ENCODE results near the gene BLNK.

Gene BLNK

GRCh38 chr10:96288151-96288621 lies 16.8 kb upstream of the BLNK start:
- no peak for DNase-seq (ENCODE audit: low read depth, low spot score)

DNA sequence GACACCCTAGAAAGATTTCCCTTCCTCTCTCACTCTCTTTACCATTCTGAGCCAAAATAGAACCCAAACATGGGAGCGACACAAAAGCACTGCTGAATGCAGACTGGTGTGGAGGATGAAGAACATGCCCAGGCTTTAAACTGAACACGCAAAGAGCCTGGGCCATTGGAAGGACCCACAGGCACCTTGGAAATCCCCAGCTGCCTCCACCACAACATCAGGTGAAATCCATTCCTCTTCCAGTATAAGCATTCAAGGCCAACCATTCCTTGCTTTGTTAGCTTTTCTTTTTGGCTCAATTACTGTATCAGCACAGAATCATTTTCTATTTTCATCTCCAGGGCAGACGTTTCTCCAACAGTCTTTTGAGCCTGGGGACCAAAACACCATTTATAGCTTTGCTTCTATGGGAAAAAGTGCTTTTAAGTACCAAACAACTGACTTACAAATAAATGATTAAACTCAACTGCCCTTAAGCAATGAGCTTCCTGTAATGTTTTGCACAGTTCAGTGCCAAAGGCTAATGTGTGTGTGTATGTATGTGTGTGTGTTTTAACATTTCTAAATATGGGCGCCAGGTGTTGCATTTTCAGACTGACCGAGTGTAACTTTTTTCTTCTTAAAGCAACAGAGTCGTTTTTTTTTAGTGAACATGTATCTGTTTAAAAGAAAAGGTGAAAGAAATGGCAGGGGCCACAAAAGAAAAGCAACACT lies 16.2 kb upstream of the BLNK start:
- no peak for DNase-seq (ENCODE audit: low read depth, low spot score)

- DNase-seq (ENCODE audit: low read depth, low spot score) = no peak
Observed at GRCh38 chr10:96285331-96285752, 14.0 kb upstream of the BLNK start.

GRCh38 chr10:96283756-96284155 lies 12.4 kb upstream of the BLNK start:
- DNase-seq (ENCODE audit: low read depth, low spot score) = no peak

- no peak for DNase-seq (ENCODE audit: low read depth, low spot score)
Observed at GRCh38 chr10:96283351-96283750, 12.0 kb upstream of the BLNK start.

DNA sequence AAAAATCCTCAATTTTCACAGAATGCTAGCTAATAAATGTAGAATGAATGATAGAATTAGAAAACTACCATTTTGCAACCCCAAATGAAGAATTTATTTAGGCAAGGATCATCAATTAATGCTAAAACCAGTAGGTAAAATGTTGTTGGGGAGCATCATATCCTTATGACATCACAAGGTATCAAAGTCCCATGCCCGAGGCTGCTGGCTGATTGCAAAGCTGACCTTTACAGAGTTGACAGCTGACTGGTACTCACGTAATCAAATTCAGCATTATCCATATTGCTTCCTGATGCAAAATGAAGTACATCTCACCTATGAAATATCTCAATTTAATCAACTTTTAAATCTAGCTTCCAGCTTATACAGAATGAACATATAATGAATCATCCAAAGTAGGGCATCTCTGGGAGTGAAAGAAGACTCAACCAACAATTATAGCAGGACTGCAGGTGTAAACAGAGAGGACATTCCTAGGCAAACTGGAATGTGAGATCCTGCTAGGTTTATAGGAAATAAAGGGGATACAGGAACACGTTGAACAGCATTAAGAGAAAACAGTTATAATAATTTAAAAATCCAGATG lies 10.2 kb upstream of the BLNK start:
- DNase-seq (ENCODE audit: low read depth, low spot score) = no peak

- no peak for DNase-seq (ENCODE audit: low read depth, low spot score)
Observed at GRCh38 chr10:96280859-96281258, 9.5 kb upstream of the BLNK start.

GRCh38 chr10:96279191-96279641 lies 7.8 kb upstream of the BLNK start:
- DNase-seq (ENCODE audit: low read depth, low spot score) = no peak

GRCh38 chr10:96276831-96277230 lies 5.5 kb upstream of the BLNK start:
- DNase-seq (ENCODE audit: low read depth, low spot score) = no peak

GRCh38 chr10:96276426-96276825 lies 5.1 kb upstream of the BLNK start:
- DNase-seq (ENCODE audit: low read depth, low spot score) = no peak

DNA sequence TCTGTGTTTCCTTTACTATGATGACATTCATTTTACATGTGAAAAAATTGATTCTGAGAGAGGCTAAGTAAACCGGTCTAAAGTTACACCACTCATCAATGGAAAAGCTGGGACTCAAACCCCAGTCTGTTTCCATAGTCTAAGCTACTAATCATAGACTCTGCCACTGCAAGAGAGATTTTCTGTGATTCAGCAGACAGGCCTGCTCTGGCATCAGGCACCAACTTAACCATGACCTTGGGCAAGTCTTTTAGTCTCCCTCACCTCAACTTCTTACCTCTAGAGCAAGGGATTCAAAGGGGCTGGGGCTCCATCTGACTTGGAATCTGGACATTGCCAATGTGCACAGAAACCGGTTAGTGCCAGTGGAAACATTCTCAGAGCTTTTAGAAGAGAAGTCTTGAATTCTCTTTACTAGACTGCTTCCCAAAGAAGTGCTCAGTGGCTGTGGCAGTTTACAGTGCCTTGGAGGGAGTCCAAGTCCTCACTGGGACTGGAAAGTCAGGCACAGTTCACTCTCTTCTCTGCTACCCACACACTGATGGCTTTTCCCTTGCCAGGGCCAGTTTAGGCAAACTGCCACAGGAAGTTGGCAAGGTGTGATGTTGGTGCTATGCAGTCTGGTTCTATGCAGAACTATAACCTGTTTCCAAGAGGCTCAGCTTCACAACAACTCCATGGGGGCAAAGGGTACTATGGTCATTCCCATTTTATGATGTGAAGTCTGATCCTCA lies 4.5 kb upstream of the BLNK start:
- DNase-seq (ENCODE audit: low read depth, low spot score) = peak; percentile 8

DNA sequence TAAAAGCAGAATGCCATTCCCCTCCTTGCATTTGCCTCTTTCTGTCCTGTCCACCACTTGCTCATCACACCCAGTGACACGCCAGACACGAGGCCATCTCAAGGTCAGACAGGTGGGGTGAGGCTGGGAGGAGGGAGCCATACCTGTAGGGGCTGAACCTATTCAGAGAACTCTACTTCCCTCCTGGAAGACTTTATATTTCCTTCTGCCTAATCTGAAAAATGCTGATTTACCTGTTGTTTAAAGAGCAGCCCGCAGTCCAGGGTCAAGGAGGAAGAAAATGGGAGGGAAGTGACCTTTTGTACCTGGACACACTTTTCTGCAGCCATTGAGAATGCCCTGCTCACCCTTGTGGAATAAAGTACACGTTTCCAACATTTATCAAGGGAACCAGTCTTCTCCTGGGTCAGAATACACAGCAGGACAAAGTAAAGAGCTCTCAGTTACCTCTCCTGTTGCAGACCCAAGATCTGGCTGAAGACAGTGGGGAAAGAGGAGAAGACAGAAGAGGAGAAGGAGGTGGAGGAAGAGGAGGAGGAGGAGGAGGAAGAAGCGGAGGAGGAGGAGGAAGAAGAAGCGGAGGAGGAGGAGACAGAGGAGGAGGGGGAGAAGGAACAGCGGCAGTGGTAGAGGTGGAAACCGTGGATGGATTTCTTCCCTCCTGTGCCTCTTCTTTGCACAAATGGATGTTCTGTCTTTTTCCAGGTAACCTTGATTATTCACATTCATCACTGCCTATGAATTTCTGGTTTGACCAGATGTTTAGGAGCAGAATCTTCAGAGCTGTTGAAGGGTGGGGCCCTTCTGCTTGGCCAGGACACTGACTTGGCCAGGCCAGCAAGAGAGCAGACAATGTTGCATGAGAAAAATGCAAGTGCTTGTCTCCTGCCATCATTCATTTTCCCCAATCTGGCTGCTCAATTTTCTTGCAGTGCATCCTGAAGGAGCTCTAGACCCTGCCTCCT lies 1.2 kb upstream of the BLNK start:
- DNase-seq (ENCODE audit: low read depth, low spot score) = no peak

DNA sequence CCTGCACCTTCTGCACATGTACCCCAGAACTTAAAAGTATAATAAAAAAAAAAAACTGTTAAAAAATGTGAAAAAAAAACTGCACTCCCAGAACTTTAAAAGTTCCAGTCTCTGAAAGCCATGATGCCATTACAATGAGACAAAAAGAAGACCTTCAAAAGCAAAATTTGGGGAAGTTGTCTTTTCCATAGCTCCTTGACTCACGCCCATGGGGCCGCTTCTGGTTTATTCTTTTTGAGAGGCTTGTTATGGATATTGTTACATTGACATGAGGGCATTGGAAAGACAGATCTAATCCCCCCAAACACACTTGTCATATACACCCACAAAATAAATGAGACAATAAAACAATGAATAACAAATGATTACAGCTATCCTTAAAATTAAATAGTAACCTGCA lies 798 bp downstream of the BLNK start:
- DNase-seq (ENCODE audit: low read depth, low spot score) = no peak

DNA sequence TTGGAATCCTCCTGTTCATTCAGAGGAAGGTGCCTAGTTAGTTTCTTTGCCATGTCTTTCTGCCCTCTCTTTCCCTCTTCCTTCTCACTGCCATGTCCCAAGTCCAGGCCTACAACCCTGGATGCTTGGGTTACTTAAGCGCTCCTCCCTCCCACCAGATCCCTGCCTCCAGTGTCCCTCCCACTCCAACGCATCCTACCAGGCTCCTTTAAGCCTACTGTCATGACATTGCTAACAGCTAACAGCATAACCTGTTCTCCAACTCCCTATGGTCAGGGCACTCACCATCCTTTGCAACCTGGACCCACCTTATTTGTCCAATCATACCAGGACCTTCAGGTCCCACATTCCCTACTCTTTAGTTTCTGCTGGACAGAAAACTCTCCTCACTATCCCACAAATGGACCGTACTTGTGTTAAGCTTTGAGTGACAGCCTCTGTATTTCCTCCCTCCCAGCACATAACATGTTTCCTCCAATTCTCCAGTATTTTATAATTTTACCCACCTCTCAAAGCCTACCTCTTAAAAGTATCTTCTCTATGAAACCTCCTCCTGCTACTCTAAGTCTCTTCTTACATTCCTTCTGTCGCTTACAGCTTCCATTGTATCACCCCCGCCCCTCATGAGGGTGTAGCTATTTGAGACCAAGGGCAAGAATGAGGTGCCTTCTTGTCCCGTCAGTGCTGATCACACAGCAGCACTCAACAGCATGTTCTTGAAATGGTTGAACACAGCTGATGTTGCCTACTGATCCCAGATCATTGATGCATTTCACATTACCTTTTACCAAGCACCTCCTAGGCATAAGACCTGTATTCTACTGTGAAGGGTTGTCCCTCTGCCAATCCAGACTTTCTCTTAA lies 1.7 kb downstream of the BLNK start:
- no peak for DNase-seq (ENCODE audit: low read depth, low spot score)

- no peak for DNase-seq (ENCODE audit: low read depth, low spot score)
Observed at GRCh38 chr10:96268341-96268909, 2.9 kb downstream of the BLNK start.

- DNase-seq (ENCODE audit: low read depth, low spot score) = no peak
Observed at GRCh38 chr10:96267234-96267705, 4.1 kb downstream of the BLNK start.

- no peak for DNase-seq (ENCODE audit: low read depth, low spot score)
Observed at GRCh38 chr10:96266118-96266770, 5.1 kb downstream of the BLNK start.

DNA sequence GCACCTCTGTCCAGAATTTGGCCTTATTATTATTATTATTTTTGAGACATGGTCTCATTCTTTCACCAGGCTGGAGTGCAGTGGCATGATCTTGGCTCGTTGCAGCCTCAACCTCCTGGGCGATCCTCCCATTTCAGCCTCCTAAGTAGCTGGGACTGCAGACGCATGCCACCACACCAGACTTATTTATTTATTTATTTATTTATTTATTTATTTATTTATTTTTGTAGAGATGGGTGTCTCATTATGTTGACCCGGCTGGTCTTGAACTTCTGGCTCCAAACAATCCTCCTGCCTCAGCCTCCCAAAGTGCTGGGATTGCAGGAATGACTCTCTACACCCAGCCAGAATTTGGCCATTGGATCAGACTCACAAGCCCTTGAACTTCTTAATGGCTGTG lies 6.4 kb downstream of the BLNK start:
- no peak for DNase-seq (ENCODE audit: low read depth, low spot score)

GRCh38 chr10:96263669-96264068 lies 7.7 kb downstream of the BLNK start:
- DNase-seq (ENCODE audit: low read depth, low spot score) = no peak

- DNase-seq (ENCODE audit: low read depth, low spot score) = no peak
Observed at GRCh38 chr10:96263176-96263575, 8.2 kb downstream of the BLNK start.
